Measurements from ENCODE around the gene MFN1. TPM values are rescaled to one million over a fixed set of nuclear protein-coding genes. Genes with fewer than 3 reads are reported as not detected.

The MFN1 gene
- total and polyA plus RNA-seq, 2 donors, result 31.5 to 32.2 TPM

GRCh38 chr3:179376474-179376873 lies 29.0 kb downstream of the MFN1 start:
- Histone ChIP-seq H3K36me3 (ENCODE audit: control insufficient read depth in 2 of 2, insufficient read depth in 2 of 2, low read length in 1 of 2) (peaks cover 18 to 53% of the 10 kb centered on the region in 2 donors), H3K9me3 (ENCODE audit: control insufficient read depth in 2 of 2, insufficient read depth in 1 of 2, low read length in 1 of 2) (no peaks in the 10 kb centered on the region)

GRCh38 chr3:179391906-179392305 lies 44.4 kb downstream of the MFN1 start:
- peaks cover 5 to 52% of the 10 kb centered on the region in 2 donors for H3K36me3 ChIP-seq (ENCODE audit: control insufficient read depth in 2 of 2, insufficient read depth in 2 of 2, low read length in 1 of 2)
- no peaks in the 10 kb centered on the region for H3K9me3 ChIP-seq (ENCODE audit: control insufficient read depth in 2 of 2, insufficient read depth in 1 of 2, low read length in 1 of 2)
- no peak for DNase-seq (ENCODE audit: low read depth in 6 of 9, low spot score in 9 of 9)
- no peak overlapping the region for H3K4me3 ChIP-seq (ENCODE audit: low read length in 2 of 2)
- H3K27ac ChIP-seq (ENCODE audit: low read depth in 1 of 2, low read length in 1 of 2), result no peak overlapping the region
- no peaks in the 10 kb centered on the region for H3K27me3 ChIP-seq (ENCODE audit: control insufficient read depth in 2 of 2, insufficient read depth in 1 of 2, low read length in 1 of 2)
- 96% methylated on average over 1 of the region's 1 CpG for WGBS
- no peaks in the 10 kb centered on the region for H3K4me1 ChIP-seq (ENCODE audit: control insufficient read depth in 2 of 2, insufficient read depth in 2 of 2, low read length in 2 of 2)

More at GRCh38 chr3:179376474-179376873, 29.0 kb downstream of the MFN1 start:
- Histone ChIP-seq H3K27me3 (ENCODE audit: control insufficient read depth in 2 of 2, insufficient read depth in 1 of 2, low read length in 1 of 2) (no peaks in the 10 kb centered on the region), H3K27ac (ENCODE audit: low read depth in 1 of 2, low read length in 1 of 2) (no peak overlapping the region), H3K4me3 (ENCODE audit: low read length in 2 of 2) (no peak overlapping the region), H3K4me1 (ENCODE audit: control insufficient read depth in 2 of 2, insufficient read depth in 2 of 2, low read length in 2 of 2) (no peaks in the 10 kb centered on the region)
- no peak for DNase-seq (ENCODE audit: low read depth in 6 of 9, low spot score in 9 of 9)
- WGBS, result 92% methylated on average over 1 of the region's 1 CpG

GRCh38 chr3:179398574-179399231 lies 51.2 kb downstream of the MFN1 start:
- no peaks in the 10 kb centered on the region for H3K9me3 ChIP-seq (ENCODE audit: control insufficient read depth in 2 of 2, insufficient read depth in 1 of 2, low read length in 1 of 2)
- no peak for DNase-seq (ENCODE audit: low read depth in 6 of 9, low spot score in 9 of 9)
- no peaks in the 10 kb centered on the region for H3K27me3 ChIP-seq (ENCODE audit: control insufficient read depth in 2 of 2, insufficient read depth in 1 of 2, low read length in 1 of 2)
- H3K27ac ChIP-seq (ENCODE audit: low read depth in 1 of 2, low read length in 1 of 2), result no peak overlapping the region
- peaks cover 0 to 33% of the 10 kb centered on the region in 2 donors for H3K36me3 ChIP-seq (ENCODE audit: control insufficient read depth in 2 of 2, insufficient read depth in 2 of 2, low read length in 1 of 2)
- H3K4me3 ChIP-seq (ENCODE audit: low read length in 2 of 2), result no peak overlapping the region
- H3K4me1 ChIP-seq (ENCODE audit: control insufficient read depth in 2 of 2, insufficient read depth in 2 of 2, low read length in 2 of 2), result no peaks in the 10 kb centered on the region
- 96% methylated on average over 2 of the region's 2 CpGs for WGBS

DNA sequence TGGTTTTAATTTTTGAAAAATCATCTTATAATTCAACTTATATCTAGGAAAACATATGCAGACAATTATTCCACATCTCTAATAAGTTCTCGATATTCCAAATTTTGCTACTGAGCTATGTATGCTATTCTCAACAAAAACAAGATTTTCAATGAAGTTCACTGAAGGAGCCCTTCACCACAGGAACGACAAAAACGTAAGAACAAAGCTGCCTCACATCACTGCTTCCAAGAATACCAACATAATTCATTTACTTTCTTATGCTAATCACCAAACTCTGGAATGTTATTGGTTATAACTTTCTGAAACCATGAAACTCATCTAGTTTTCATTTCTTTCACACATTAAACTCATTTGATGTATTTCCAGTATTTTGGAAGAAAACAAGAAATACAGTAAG lies 54.1 kb downstream of the MFN1 start:
- DNase-seq (ENCODE audit: low read depth in 6 of 9, low spot score in 9 of 9), result no peak
- H3K36me3 ChIP-seq (ENCODE audit: control insufficient read depth in 2 of 2, insufficient read depth in 2 of 2, low read length in 1 of 2), result peaks cover 5 to 25% of the 10 kb centered on the region in 2 donors
- no peak overlapping the region for H3K4me3 ChIP-seq (ENCODE audit: low read length in 2 of 2)
- no peaks in the 10 kb centered on the region for H3K4me1 ChIP-seq (ENCODE audit: control insufficient read depth in 2 of 2, insufficient read depth in 2 of 2, low read length in 2 of 2)
- no peaks in the 10 kb centered on the region for H3K27me3 ChIP-seq (ENCODE audit: control insufficient read depth in 2 of 2, insufficient read depth in 1 of 2, low read length in 1 of 2)
- no peaks in the 10 kb centered on the region for H3K9me3 ChIP-seq (ENCODE audit: control insufficient read depth in 2 of 2, insufficient read depth in 1 of 2, low read length in 1 of 2)
- no peak overlapping the region for H3K27ac ChIP-seq (ENCODE audit: low read depth in 1 of 2, low read length in 1 of 2)
- WGBS, result 95% methylated on average over 3 of the region's 3 CpGs

DNA sequence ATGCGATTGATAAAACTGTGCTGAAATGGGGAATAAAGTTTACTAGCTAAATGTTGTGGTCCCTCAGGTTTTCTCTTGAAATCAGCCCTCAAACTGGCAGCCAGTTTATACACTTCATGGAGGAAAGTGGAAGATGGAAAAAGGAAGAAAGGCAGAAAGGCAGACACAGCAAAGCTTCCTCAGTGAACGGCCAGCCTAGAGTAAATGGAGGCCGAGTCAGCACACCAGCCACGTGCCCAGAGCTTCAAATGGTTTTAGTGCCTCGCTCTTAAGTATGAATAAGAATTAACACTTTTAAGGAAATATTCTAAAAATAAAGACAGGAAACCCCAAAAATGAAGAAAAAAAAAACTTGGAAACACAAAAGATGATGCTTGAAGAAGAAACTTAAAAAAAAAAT lies 55.5 kb downstream of the MFN1 start:
- Histone ChIP-seq H3K27me3 (ENCODE audit: control insufficient read depth in 2 of 2, insufficient read depth in 1 of 2, low read length in 1 of 2) (no peaks in the 10 kb centered on the region), H3K9me3 (ENCODE audit: control insufficient read depth in 2 of 2, insufficient read depth in 1 of 2, low read length in 1 of 2) (no peaks in the 10 kb centered on the region), H3K27ac (ENCODE audit: low read depth in 1 of 2, low read length in 1 of 2) (no peak overlapping the region), H3K4me1 (ENCODE audit: control insufficient read depth in 2 of 2, insufficient read depth in 2 of 2, low read length in 2 of 2) (no peaks in the 10 kb centered on the region), H3K4me3 (ENCODE audit: low read length in 2 of 2) (no peak overlapping the region), H3K36me3 (ENCODE audit: control insufficient read depth in 2 of 2, insufficient read depth in 2 of 2, low read length in 1 of 2) (peaks cover 5 to 27% of the 10 kb centered on the region in 2 donors)
- no peak for DNase-seq (ENCODE audit: low read depth in 6 of 9, low spot score in 9 of 9)
- 86% methylated on average over 5 of the region's 5 CpGs for WGBS

DNA sequence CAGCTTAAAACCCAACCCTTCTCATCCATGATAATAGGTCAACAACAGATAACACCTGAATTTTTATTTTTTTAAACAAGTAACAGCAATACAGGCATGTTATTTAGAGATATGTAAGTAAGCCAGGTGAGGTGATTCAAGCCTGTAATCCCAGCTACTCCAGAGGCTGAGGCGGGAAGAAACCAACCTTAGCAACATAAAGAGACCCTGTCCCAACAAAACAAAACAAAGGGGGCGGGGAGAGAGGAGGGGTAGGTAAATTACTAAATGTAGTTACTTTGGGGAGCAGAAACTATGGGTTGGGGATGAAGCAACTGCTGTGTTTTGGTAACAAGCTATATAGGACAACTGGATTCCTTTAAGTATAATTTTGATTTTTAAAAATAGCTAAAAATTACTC lies 56.8 kb downstream of the MFN1 start:
- WGBS, result 98% methylated on average over 2 of the region's 2 CpGs
- no peak for DNase-seq (ENCODE audit: low read depth in 6 of 9, low spot score in 9 of 9)
- no peaks in the 10 kb centered on the region for H3K4me1 ChIP-seq (ENCODE audit: control insufficient read depth in 2 of 2, insufficient read depth in 2 of 2, low read length in 2 of 2)

DNA sequence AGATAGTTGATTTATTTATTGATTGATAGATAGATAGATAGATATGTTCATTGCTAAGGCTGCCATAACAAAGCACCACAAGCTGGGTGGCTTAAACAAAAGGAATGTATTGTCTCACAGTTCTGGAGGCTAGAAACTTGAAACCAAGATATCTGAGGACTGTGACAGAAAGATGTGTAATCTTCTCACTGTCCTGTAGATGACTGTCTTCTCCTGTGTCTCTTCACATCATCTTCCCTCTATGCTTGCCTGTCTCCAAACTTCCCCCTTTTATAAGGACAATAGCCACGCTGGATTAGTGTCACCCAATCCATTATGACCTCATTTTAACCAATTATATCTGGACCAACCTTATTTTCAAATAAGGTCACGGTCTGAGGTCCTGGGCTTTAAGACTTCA lies 62.8 kb downstream of the MFN1 start:
- 96% methylated on average over 2 of the region's 2 CpGs for whole genome bisulfite sequencing
- Histone ChIP-seq H3K27ac (ENCODE audit: low read depth in 1 of 2, low read length in 1 of 2) (no peak overlapping the region), H3K4me1 (ENCODE audit: control insufficient read depth in 2 of 2, insufficient read depth in 2 of 2, low read length in 2 of 2) (no peaks in the 10 kb centered on the region), H3K4me3 (ENCODE audit: low read length in 2 of 2) (no peak overlapping the region), H3K36me3 (ENCODE audit: control insufficient read depth in 2 of 2, insufficient read depth in 2 of 2, low read length in 1 of 2) (peaks cover 0 to 5% of the 10 kb centered on the region in 2 donors), H3K27me3 (ENCODE audit: control insufficient read depth in 2 of 2, insufficient read depth in 1 of 2, low read length in 1 of 2) (no peaks in the 10 kb centered on the region), H3K9me3 (ENCODE audit: control insufficient read depth in 2 of 2, insufficient read depth in 1 of 2, low read length in 1 of 2) (no peaks in the 10 kb centered on the region)
- DNase-seq (ENCODE audit: low read depth in 6 of 9, low spot score in 9 of 9), result no peak

More for the DNA sequence above, 56.8 kb downstream of the MFN1 start:
- H3K4me3 ChIP-seq (ENCODE audit: low read length in 2 of 2), result no peak overlapping the region
- H3K27ac ChIP-seq (ENCODE audit: low read depth in 1 of 2, low read length in 1 of 2), result no peak overlapping the region
- no peaks in the 10 kb centered on the region for H3K27me3 ChIP-seq (ENCODE audit: control insufficient read depth in 2 of 2, insufficient read depth in 1 of 2, low read length in 1 of 2)
- H3K36me3 ChIP-seq (ENCODE audit: control insufficient read depth in 2 of 2, insufficient read depth in 2 of 2, low read length in 1 of 2), result peaks cover 5 to 27% of the 10 kb centered on the region in 2 donors
- no peaks in the 10 kb centered on the region for H3K9me3 ChIP-seq (ENCODE audit: control insufficient read depth in 2 of 2, insufficient read depth in 1 of 2, low read length in 1 of 2)

- Histone ChIP-seq H3K4me1 (ENCODE audit: control insufficient read depth in 2 of 2, insufficient read depth in 2 of 2, low read length in 2 of 2) (no peaks in the 10 kb centered on the region), H3K36me3 (ENCODE audit: control insufficient read depth in 2 of 2, insufficient read depth in 2 of 2, low read length in 1 of 2) (peaks cover 0 to 4% of the 10 kb centered on the region in 2 donors), H3K4me3 (ENCODE audit: low read length in 2 of 2) (no peak overlapping the region), H3K27me3 (ENCODE audit: control insufficient read depth in 2 of 2, insufficient read depth in 1 of 2, low read length in 1 of 2) (no peaks in the 10 kb centered on the region), H3K9me3 (ENCODE audit: control insufficient read depth in 2 of 2, insufficient read depth in 1 of 2, low read length in 1 of 2) (no peaks in the 10 kb centered on the region), H3K27ac (ENCODE audit: low read depth in 1 of 2, low read length in 1 of 2) (no peak overlapping the region)
- no peak for DNase-seq (ENCODE audit: low read depth in 6 of 9, low spot score in 9 of 9)
Measured at GRCh38 chr3:179410999-179411398, 63.5 kb downstream of the MFN1 start.

GRCh38 chr3:179414804-179415203 lies 67.3 kb downstream of the MFN1 start:
- no peaks in the 10 kb centered on the region for H3K9me3 ChIP-seq (ENCODE audit: control insufficient read depth in 2 of 2, insufficient read depth in 1 of 2, low read length in 1 of 2)
- H3K27ac ChIP-seq (ENCODE audit: low read depth in 1 of 2, low read length in 1 of 2), result no peak overlapping the region
- H3K4me1 ChIP-seq (ENCODE audit: control insufficient read depth in 2 of 2, insufficient read depth in 2 of 2, low read length in 2 of 2), result no peaks in the 10 kb centered on the region
- peaks cover 0 to 9% of the 10 kb centered on the region in 2 donors for H3K36me3 ChIP-seq (ENCODE audit: control insufficient read depth in 2 of 2, insufficient read depth in 2 of 2, low read length in 1 of 2)
- H3K4me3 ChIP-seq (ENCODE audit: low read length in 2 of 2), result no peak overlapping the region
- 95% methylated on average over 2 of the region's 2 CpGs for WGBS
- no peaks in the 10 kb centered on the region for H3K27me3 ChIP-seq (ENCODE audit: control insufficient read depth in 2 of 2, insufficient read depth in 1 of 2, low read length in 1 of 2)
- DNase-seq (ENCODE audit: low read depth in 6 of 9, low spot score in 9 of 9), result no peak
